ENCODE measurements around the gene CACNA2D1. TPM values are rescaled to one million over a fixed set of nuclear protein-coding genes. Genes with fewer than 3 reads are reported as not detected.

CACNA2D1 gene
- total RNA-seq, 1 donor from 2014 or later, result 20.7 TPM

DNA sequence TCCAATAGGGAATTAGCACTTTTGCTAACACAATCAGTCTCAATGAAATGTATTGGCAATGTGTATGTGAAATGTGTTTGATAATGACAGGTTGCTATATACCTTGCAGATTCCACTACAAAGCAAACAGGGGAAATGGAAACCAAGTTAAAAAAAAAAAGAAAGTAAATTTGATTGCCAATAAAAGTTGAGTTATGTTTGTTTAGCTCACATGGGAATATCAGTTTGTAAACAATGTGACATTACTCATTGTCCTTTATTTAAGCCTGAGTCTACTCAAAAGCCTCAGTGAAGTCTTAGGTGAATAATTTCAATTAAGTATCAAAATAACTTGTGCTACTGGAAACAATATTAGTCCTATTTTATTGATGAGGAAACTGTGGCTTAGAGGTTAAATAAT is 285.2 kb downstream of the CACNA2D1 start:
- H3K9me3 Mint-ChIP-seq (ENCODE audit: unreplicated experiment), result no peaks in the 10 kb centered on the region
- peaks cover 24% of the 10 kb centered on the region for H3K4me1 Mint-ChIP-seq (ENCODE audit: unreplicated experiment)
- no peak overlapping the region for H3K4me3 Mint-ChIP-seq (ENCODE audit: unreplicated experiment)
- H3K27me3 Mint-ChIP-seq (ENCODE audit: unreplicated experiment), result no peaks in the 10 kb centered on the region
- TF ChIP-seq, protein P1, sequence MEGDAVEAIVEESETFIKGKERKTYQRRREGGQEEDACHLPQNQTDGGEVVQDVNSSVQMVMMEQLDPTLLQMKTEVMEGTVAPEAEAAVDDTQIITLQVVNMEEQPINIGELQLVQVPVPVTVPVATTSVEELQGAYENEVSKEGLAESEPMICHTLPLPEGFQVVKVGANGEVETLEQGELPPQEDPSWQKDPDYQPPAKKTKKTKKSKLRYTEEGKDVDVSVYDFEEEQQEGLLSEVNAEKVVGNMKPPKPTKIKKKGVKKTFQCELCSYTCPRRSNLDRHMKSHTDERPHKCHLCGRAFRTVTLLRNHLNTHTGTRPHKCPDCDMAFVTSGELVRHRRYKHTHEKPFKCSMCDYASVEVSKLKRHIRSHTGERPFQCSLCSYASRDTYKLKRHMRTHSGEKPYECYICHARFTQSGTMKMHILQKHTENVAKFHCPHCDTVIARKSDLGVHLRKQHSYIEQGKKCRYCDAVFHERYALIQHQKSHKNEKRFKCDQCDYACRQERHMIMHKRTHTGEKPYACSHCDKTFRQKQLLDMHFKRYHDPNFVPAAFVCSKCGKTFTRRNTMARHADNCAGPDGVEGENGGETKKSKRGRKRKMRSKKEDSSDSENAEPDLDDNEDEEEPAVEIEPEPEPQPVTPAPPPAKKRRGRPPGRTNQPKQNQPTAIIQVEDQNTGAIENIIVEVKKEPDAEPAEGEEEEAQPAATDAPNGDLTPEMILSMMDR (IDR thresholded peaks at IDR 0.05; ENCODE audit: unreplicated experiment), result no peak
- H3K27ac Mint-ChIP-seq (ENCODE audit: unreplicated experiment), result no peak overlapping the region
- DNase-seq (ENCODE audit: low spot score), result no peak
- no peaks in the 10 kb centered on the region for H3K36me3 Mint-ChIP-seq (ENCODE audit: low read depth, unreplicated experiment)

DNA sequence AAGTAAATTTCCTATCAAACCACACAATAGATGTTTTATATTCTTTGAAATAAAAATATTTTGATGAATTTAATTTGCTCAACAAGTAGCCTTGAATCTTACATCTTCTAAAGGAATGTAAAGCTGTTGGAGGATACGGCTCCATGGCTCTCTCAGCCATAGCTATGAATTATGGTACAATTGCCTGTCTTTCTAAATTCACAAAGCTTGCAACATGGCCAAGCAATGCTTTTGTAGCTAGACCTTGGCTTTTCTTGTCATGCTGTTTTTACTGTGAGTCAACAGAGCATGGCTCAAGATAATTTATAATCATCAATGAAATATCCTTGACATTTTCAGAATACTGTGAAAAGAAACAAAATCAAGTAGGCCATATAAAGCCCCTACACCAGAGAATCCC is 286.7 kb downstream of the CACNA2D1 start:
- no peaks in the 10 kb centered on the region for H3K36me3 Mint-ChIP-seq (ENCODE audit: low read depth, unreplicated experiment)
- no peak overlapping the region for H3K27ac Mint-ChIP-seq (ENCODE audit: unreplicated experiment)
- no peaks in the 10 kb centered on the region for H3K27me3 Mint-ChIP-seq (ENCODE audit: unreplicated experiment)

DNA sequence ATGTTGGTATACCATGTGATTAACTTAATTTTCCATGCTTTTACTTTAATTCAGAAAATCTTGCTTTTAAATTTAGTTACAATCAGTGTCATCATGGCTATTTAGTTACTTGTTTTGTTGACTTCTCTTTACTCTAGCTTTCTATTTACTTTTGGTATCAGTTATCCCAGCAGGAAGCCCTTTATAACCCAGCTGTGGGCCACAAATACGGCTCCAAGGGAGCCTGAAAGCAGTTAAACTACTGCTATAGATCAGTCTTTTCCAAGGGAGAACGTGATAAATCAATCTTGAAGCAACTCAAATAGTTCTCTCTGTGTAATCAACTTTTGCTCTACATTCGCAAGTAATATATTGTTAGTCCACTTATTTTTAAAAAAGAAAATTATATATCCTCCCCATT is 287.4 kb downstream of the CACNA2D1 start:
- peaks cover 8% of the 10 kb centered on the region for H3K4me1 Mint-ChIP-seq (ENCODE audit: unreplicated experiment)
- no peaks in the 10 kb centered on the region for H3K9me3 Mint-ChIP-seq (ENCODE audit: unreplicated experiment)
- no peak overlapping the region for H3K4me3 Mint-ChIP-seq (ENCODE audit: unreplicated experiment)
- H3K36me3 Mint-ChIP-seq (ENCODE audit: low read depth, unreplicated experiment), result no peaks in the 10 kb centered on the region
- TF ChIP-seq, protein P1 (IDR thresholded peaks at IDR 0.05; ENCODE audit: unreplicated experiment), result no peak
- no peaks in the 10 kb centered on the region for H3K27me3 Mint-ChIP-seq (ENCODE audit: unreplicated experiment)
- no peak for DNase-seq (ENCODE audit: low spot score)
- no peak overlapping the region for H3K27ac Mint-ChIP-seq (ENCODE audit: unreplicated experiment)

More for the DNA sequence above, 286.7 kb downstream of the CACNA2D1 start:
- DNase-seq (ENCODE audit: low spot score), result no peak
- peaks cover 15% of the 10 kb centered on the region for H3K4me1 Mint-ChIP-seq (ENCODE audit: unreplicated experiment)
- no peak overlapping the region for H3K4me3 Mint-ChIP-seq (ENCODE audit: unreplicated experiment)
- H3K9me3 Mint-ChIP-seq (ENCODE audit: unreplicated experiment), result no peaks in the 10 kb centered on the region
- TF ChIP-seq, protein P1 (IDR thresholded peaks at IDR 0.05; ENCODE audit: unreplicated experiment), result no peak

DNA sequence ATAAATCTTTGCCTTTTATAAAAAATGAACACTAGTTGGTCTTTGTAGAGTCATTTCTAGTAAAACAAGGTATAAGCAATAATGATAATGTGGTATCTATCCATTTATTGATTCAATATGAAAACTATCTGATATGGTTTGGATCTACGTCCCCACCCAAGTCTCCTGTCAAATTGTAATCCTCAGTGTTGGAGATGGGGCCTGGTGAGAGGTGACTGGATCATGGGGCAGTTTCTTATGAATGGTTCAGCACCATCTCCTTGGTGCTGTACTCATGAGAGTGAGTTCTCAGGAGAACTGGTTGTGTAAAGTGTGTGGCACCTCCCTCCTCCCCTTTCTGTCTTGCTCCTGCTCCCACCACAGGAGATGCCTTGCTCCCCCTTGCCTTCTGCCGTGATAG is 288.8 kb downstream of the CACNA2D1 start:
- Mint-ChIP-seq H3K4me3 (ENCODE audit: unreplicated experiment) (no peak overlapping the region), H3K27ac (ENCODE audit: unreplicated experiment) (no peak overlapping the region), H3K36me3 (ENCODE audit: low read depth, unreplicated experiment) (no peaks in the 10 kb centered on the region), H3K4me1 (ENCODE audit: unreplicated experiment) (peaks cover 4% of the 10 kb centered on the region), H3K9me3 (ENCODE audit: unreplicated experiment) (no peaks in the 10 kb centered on the region), H3K27me3 (ENCODE audit: unreplicated experiment) (no peaks in the 10 kb centered on the region)
- TF ChIP-seq, protein P1 (IDR thresholded peaks at IDR 0.05; ENCODE audit: unreplicated experiment), result no peak
- no peak for DNase-seq (ENCODE audit: low spot score)

DNA sequence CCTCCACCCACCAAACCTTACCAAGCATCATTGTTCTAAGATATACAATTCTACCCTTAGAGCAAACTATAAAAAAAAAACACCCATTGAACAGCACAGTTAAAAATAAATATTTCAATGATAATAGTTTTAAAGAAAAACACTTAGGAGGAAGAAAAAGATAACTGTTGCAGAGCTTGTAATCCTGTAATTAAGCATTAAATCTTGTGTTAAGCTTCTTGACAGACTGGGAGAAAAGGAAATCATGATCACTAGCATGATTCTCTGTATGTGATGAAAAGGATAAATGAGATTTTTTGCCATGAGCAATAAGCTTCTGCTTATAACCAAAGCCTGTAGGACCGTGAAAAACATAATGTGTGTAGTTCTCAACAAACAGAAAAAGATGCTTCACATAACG is 289.8 kb downstream of the CACNA2D1 start:
- Mint-ChIP-seq H3K9me3 (ENCODE audit: unreplicated experiment) (no peaks in the 10 kb centered on the region), H3K4me1 (ENCODE audit: unreplicated experiment) (no peaks in the 10 kb centered on the region), H3K27ac (ENCODE audit: unreplicated experiment) (no peak overlapping the region), H3K4me3 (ENCODE audit: unreplicated experiment) (no peak overlapping the region), H3K36me3 (ENCODE audit: low read depth, unreplicated experiment) (no peaks in the 10 kb centered on the region), H3K27me3 (ENCODE audit: unreplicated experiment) (no peaks in the 10 kb centered on the region)
- TF ChIP-seq, protein P1 (IDR thresholded peaks at IDR 0.05; ENCODE audit: unreplicated experiment), result no peak
- no peak for DNase-seq (ENCODE audit: low spot score)

All from endothelial cell (in vitro differentiated cells).